HepG2 (cell line): Measurements from ENCODE around the gene RPS19. TPM values are rescaled to one million over a fixed set of nuclear protein-coding genes. Genes with fewer than 3 reads are reported as not detected.

Experiments
- ATF5 ChIP-seq: sonication (generic); formaldehyde crosslinking; IDR thresholded peaks from 2 replicates; pipeline ENCODE4 v1.4.0; 2020; ENCODE audit warnings: mild to moderate bottlenecking, low read depth, missing genetic modification reagents
- CHCHD3 ChIP-seq: sonication (generic); formaldehyde crosslinking; IDR thresholded peaks from 2 replicates; pipeline ENCODE4 v1.8.0; 2022; ENCODE audit warnings: mild to moderate bottlenecking, missing genetic modification reagents, moderate library complexity
- EP300 ChIP-seq, 3 experiments: sonication (generic) in 1 of 3; formaldehyde crosslinking in 1 of 3; IDR thresholded peaks; 2 replicates each; pipeline versions ENCODE4 v1.5.1 to v1.6.1; 2011 to 2020; ENCODE audit warnings: low read depth in 2 of 3, low read length in 2 of 3, borderline replicate concordance in 1 of 3, improper control_type of control experiment in 1 of 3, mild to moderate bottlenecking in 1 of 3, missing genetic modification reagents in 1 of 3, moderate library complexity in 1 of 3
- FOSL2 ChIP-seq: sonication (generic); formaldehyde crosslinking; IDR thresholded peaks from 2 replicates; pipeline ENCODE4 v1.4.0; 2020; ENCODE audit warnings: missing genetic modification reagents
- GTF3A ChIP-seq: sonication (generic); formaldehyde crosslinking; conservative IDR thresholded peaks from 2 replicates; pipeline ENCODE4 v1.4.0; 2020; ENCODE audit warnings: mild to moderate bottlenecking, missing genetic modification reagents
- HOXA3 ChIP-seq: sonication (generic); formaldehyde crosslinking; IDR thresholded peaks from 2 replicates; pipeline ENCODE4 v1.5.0; 2020; ENCODE audit warnings: missing genetic modification reagents
- HOXA9 ChIP-seq: sonication (generic); formaldehyde crosslinking; IDR thresholded peaks from 2 replicates; pipeline ENCODE4 v1.8.1; 2022; ENCODE audit warnings: missing genetic modification reagents, mild to moderate bottlenecking, moderate library complexity, borderline replicate concordance
- PHF21A ChIP-seq: sonication (generic); formaldehyde crosslinking; IDR thresholded peaks from 2 replicates; pipeline ENCODE4 v1.5.0; 2020; ENCODE audit warnings: mild to moderate bottlenecking, missing genetic modification reagents
- POGZ ChIP-seq: sonication (generic); formaldehyde crosslinking; IDR thresholded peaks from 2 replicates; pipeline ENCODE4 v1.4.0; 2020; ENCODE audit warnings: mild to moderate bottlenecking, missing genetic modification reagents
- RBM39 ChIP-seq: fragments of 200-400 bp; formaldehyde crosslinking; IDR thresholded peaks from one replicate; pipeline ENCODE4 v1.6.1; 2018; ENCODE audit warnings: antibody characterized with exemption, mild to moderate bottlenecking, low read depth, low read length; ENCODE audit not compliant: poor library complexity, severe bottlenecking
- RXRA ChIP-seq: sonication (generic); formaldehyde crosslinking; IDR thresholded peaks from 2 replicates; pipeline ENCODE4 v1.5.1; 2020; ENCODE audit warnings: missing genetic modification reagents
- SOX13 ChIP-seq, 3 experiments: fragments of 450-650 bp in 1 of 3; sonication (generic) in 1 of 3; formaldehyde crosslinking in 1 of 3; IDR thresholded peaks in 2 of 3; conservative IDR thresholded peaks in 1 of 3; 2 replicates each; pipeline versions ENCODE4 v1.5.0 to v1.6.1; 2016 to 2020; ENCODE audit warnings: antibody characterized with exemption in 1 of 3, mild to moderate bottlenecking in 1 of 3, missing compliant biosample characterization in 1 of 3, missing genetic modification reagents in 1 of 3, moderate library complexity in 1 of 3
- TFDP1 ChIP-seq: IDR thresholded peaks from 2 replicates; pipeline ENCODE4 v1.6.1; 2016; ENCODE audit warnings: missing compliant biosample characterization, missing genetic modification reagents, borderline replicate concordance
- ZBTB20 ChIP-seq: sonication (generic); formaldehyde crosslinking; IDR thresholded peaks from 2 replicates; pipeline ENCODE4 v1.8.1; 2023; ENCODE audit warnings: missing genetic modification reagents, low read depth, mild to moderate bottlenecking, borderline replicate concordance
- ZBTB25 ChIP-seq: IDR thresholded peaks from 2 replicates; pipeline ENCODE4 v1.6.1; 2018; ENCODE audit warnings: missing genetic modification reagents
- ZNF205 ChIP-seq: IDR thresholded peaks from 2 replicates; pipeline ENCODE4 v1.6.1; 2018; ENCODE audit warnings: missing biosample characterization, missing genetic modification reagents
- ZNF564 ChIP-seq: sonication (generic); formaldehyde crosslinking; IDR thresholded peaks from 2 replicates; pipeline ENCODE4 v1.8.1; 2023; ENCODE audit warnings: mild to moderate bottlenecking, missing genetic modification reagents
- ZNF567 ChIP-seq: sonication (generic); formaldehyde crosslinking; IDR thresholded peaks from 2 replicates; pipeline ENCODE4 v1.8.1; 2023; ENCODE audit warnings: mild to moderate bottlenecking, missing genetic modification reagents, borderline replicate concordance
- ZNF572 ChIP-seq: sonication (generic); formaldehyde crosslinking; IDR thresholded peaks from 2 replicates; pipeline ENCODE4 v1.5.1; 2020; ENCODE audit warnings: mild to moderate bottlenecking, missing genetic modification reagents
- ZNF574 ChIP-seq: sonication (generic); formaldehyde crosslinking; IDR thresholded peaks from 2 replicates; pipeline ENCODE4 v1.4.0; 2020; ENCODE audit warnings: missing genetic modification reagents
- ZNF839 ChIP-seq: sonication (generic); formaldehyde crosslinking; IDR thresholded peaks from 2 replicates; pipeline ENCODE4 v1.4.0; 2020; ENCODE audit warnings: missing genetic modification reagents, mild to moderate bottlenecking, borderline replicate concordance
- polyA plus RNA-seq, 8 experiments: library from polyadenylated mRNA; depleted of rRNA in 3 of 8; stranded (reverse) in 7 of 8; unstranded in 1 of 8; fragments of >200 nt; fragmentation: Illumina TruSeq in 4 of 8; extraction: Trizol in 4 of 8; gene quantifications; 2 replicates each; pipeline versions ENCODE4 v1.2.1 to v1.2.3, GENCODE V29; 2011 to 2016; ENCODE audit warnings: low read depth in 4 of 8, missing spikeins in 1 of 8, mixed read lengths in 1 of 8; ENCODE audit not compliant: insufficient read depth in 1 of 8
- total RNA-seq, 5 experiments: library from RNA; depleted of rRNA; stranded (reverse); fragments of >200 nt; fragmentation: Illumina TruSeq; extraction: Trizol; gene quantifications; 2 replicates each; pipeline ENCODE4 v1.2.3, GENCODE V29; 2016; ENCODE audit warnings: low read depth in 1 of 5

The RPS19 gene
- total and polyA plus RNA-seq, 2 of the 13 experiments (the other 11 are each of a cell fraction or from before 2014, with no cell fraction given) = 1,983 to 4,758 TPM

GRCh38 chr19:41883821-41884733 is 24.0 kb downstream of the RPS19 start (continued):
- TF ChIP-seq ZNF574 (CRISPR knock-in tag) (peak; percentile 100), RBM39 (peak; percentile 34), HOXA3 (CRISPR knock-in tag) (peak; percentile 93), CHCHD3 (CRISPR knock-in tag) (0 out of 2 replicates have a peak, but pooled peaks have one; percentile 41), RXRA (CRISPR knock-in tag) (peak; percentile 71), ZNF567 (CRISPR knock-in tag) (peak; percentile 86; the same call in 1 of the 2 replicates), POGZ (CRISPR knock-in tag) (peak; percentile 41; the same call in 1 of the 2 replicates), GTF3A (CRISPR knock-in tag) (no peak), EP300 (IDR thresholded peaks at IDR 0.05; ENCODE audit: low read depth in 2 of 2, low read length in 2 of 2) (peak; percentile 26 to 49; a peak in 2 of 4 replicates), EP300 (CRISPR knock-in tag; IDR thresholded peaks at IDR 0.05; ENCODE audit: borderline replicate concordance) (no peak), ZNF564 (CRISPR knock-in tag) (0 out of 2 replicates have a peak, but pooled peaks have one; percentile 62), HOXA9 (CRISPR knock-in tag) (0 out of 2 replicates have a peak, but pooled peaks have one; percentile 23), ATF5 (CRISPR knock-in tag) (no peak), PHF21A (CRISPR knock-in tag) (peak; percentile 96), ZBTB25 (CRISPR knock-in tag) (peak; percentile 96), ZBTB20 (CRISPR knock-in tag) (no peak), FOSL2 (CRISPR knock-in tag) (peak; percentile 67), ZNF839 (no peak), SOX13 (IDR thresholded peaks at IDR 0.05) (no peak), SOX13 (CRISPR knock-in tag; conservative IDR thresholded peaks at IDR 0.05 in 1 of 2, IDR thresholded peaks at IDR 0.05 in 1 of 2) (peak in 1 of 2 experiments; percentile 58; a peak in 2 of 4 replicates), ZNF205 (CRISPR knock-in tag) (peak; percentile 82; the same call in 1 of the 2 replicates), ZNF572 (CRISPR knock-in tag) (no peak), TFDP1 (CRISPR knock-in tag) (no peak; the same call in 1 of the 2 replicates)
